ENCODE data around the gene RUNX2. TPM values are rescaled to one million over a fixed set of nuclear protein-coding genes. Genes with fewer than 3 reads are reported as not detected.

RUNX2 gene
- total RNA-seq, 1 donor from 2014 or later, result 1.8 TPM

- H3K27ac Mint-ChIP-seq, result peak overlapping the region; percentile 85
- H3K4me3 Mint-ChIP-seq, result peak overlapping the region; percentile 73
- intact Hi-C loops (cut with micrococcal nuclease), result loop anchor here (1.0 to 5.0 kb wide), 4 partner anchors 10 to 299 kb away; no protein-coding TSS in a partner anchor
- peaks cover 5% of the 10 kb centered on the region for H3K9me3 Mint-ChIP-seq
- peaks cover 53% of the 10 kb centered on the region for H3K4me1 Mint-ChIP-seq
- CTCF ChIA-PET, result interaction anchor here (2.2 kb wide), 1 partner anchor 37 kb away, joined by 8 read pairs; no protein-coding TSS in a partner anchor
- H3K27me3 Mint-ChIP-seq, result no peaks in the 10 kb centered on the region
- DNase-seq, result peak; percentile 54
- no peak for TF ChIP-seq CTCF (IDR thresholded peaks at IDR 0.05)
- peak; percentile 76 for ATAC-seq (ENCODE audit: low read depth)
- POLR2A ChIA-PET, result interaction anchor here (0.7 to 1.4 kb wide), 3 partner anchors 9 to 299 kb away, joined by 3 to 6 read pairs (median 5); partner anchors contain the start of gene SUPT3H
- peaks cover 5% of the 10 kb centered on the region for H3K36me3 Mint-ChIP-seq (ENCODE audit: low read depth)
These were observed 349.5 kb downstream of the RUNX2 start for GRCh38 chr6:45677381-45678284.

- Mint-ChIP-seq H3K4me1 (peaks cover 54% of the 10 kb centered on the region), H3K27ac (peak overlapping the region; percentile 85), H3K9me3 (peaks cover 7% of the 10 kb centered on the region), H3K36me3 (ENCODE audit: low read depth) (peaks cover 5% of the 10 kb centered on the region), H3K27me3 (no peaks in the 10 kb centered on the region), H3K4me3 (peak overlapping the region; percentile 73)
- ATAC-seq (ENCODE audit: low read depth) (no peak), DNase-seq (no peak)
- no peak for TF ChIP-seq CTCF (IDR thresholded peaks at IDR 0.05)
- CTCF ChIA-PET, result interaction anchor here (2.2 kb wide), 1 partner anchor 36 kb away, joined by 8 read pairs; no protein-coding TSS in a partner anchor
- intact Hi-C loops (cut with micrococcal nuclease), result loop anchor here (5.0 kb wide), 1 partner anchor 256 kb away; no protein-coding TSS in a partner anchor
- POLR2A ChIA-PET, result interaction anchor here (0.7 to 1.4 kb wide), 2 partner anchors 9 to 153 kb away, joined by 3 to 5 read pairs; no protein-coding TSS in a partner anchor
These were observed 350.1 kb downstream of the RUNX2 start for GRCh38 chr6:45678285-45678607.

- no peak for TF ChIP-seq CTCF (IDR thresholded peaks at IDR 0.05)
- H3K36me3 Mint-ChIP-seq (ENCODE audit: low read depth), result peaks cover 5% of the 10 kb centered on the region
- H3K27ac Mint-ChIP-seq, result peak overlapping the region; percentile 25
- no peaks in the 10 kb centered on the region for H3K27me3 Mint-ChIP-seq
- ATAC-seq (ENCODE audit: low read depth) (no peak), DNase-seq (no peak)
- ChIA-PET POLR2A (no interaction called here), CTCF (no interaction called here)
- intact Hi-C loops (cut with micrococcal nuclease), result loop anchor here (5.0 kb wide), 1 partner anchor 257 kb away; no protein-coding TSS in a partner anchor
- no peak overlapping the region for H3K4me3 Mint-ChIP-seq
- peaks cover 12% of the 10 kb centered on the region for H3K9me3 Mint-ChIP-seq
- H3K4me1 Mint-ChIP-seq, result peaks cover 55% of the 10 kb centered on the region
These were observed 351.0 kb downstream of the RUNX2 start for GRCh38 chr6:45679163-45679562.

- ChIA-PET CTCF (no interaction called here), POLR2A (interaction anchor here (1.2 kb wide), 1 partner anchor 151 kb away, joined by 3 read pairs; no protein-coding TSS in a partner anchor)
- Mint-ChIP-seq H3K4me3 (no peak overlapping the region), H3K4me1 (peaks cover 55% of the 10 kb centered on the region), H3K36me3 (ENCODE audit: low read depth) (peaks cover 5% of the 10 kb centered on the region), H3K27me3 (no peaks in the 10 kb centered on the region), H3K9me3 (peaks cover 12% of the 10 kb centered on the region), H3K27ac (peak overlapping the region; percentile 25)
- ATAC-seq (ENCODE audit: low read depth) (no peak), DNase-seq (no peak)
- intact Hi-C loops (cut with micrococcal nuclease), result loop anchor here (5.0 kb wide), 2 partner anchors 202 to 257 kb away; no protein-coding TSS in a partner anchor
- no peak for TF ChIP-seq CTCF (IDR thresholded peaks at IDR 0.05)
These were observed 351.5 kb downstream of the RUNX2 start for GRCh38 chr6:45679631-45680030.
